C4-2B (cell line): ENCODE results near the gene C10orf67.
"Not testable (repeated sequence)": the region's sequence is repeated elsewhere in the genome, so short reads cannot be mapped to it uniquely, and the experiment has no call there.

Experiments used
- ZFX ChIP-seq: fragments of 450-650 bp; IDR thresholded peaks from 2 replicates; pipeline ENCODE4 v1.6.1; 2017
- TF ChIP-seq, protein P1 (sequence below): fragments of 450-650 bp; conservative IDR thresholded peaks from 2 replicates; pipeline ENCODE4 v1.5.1; 2017; ENCODE audit warnings: mild to moderate bottlenecking

- TF ChIP-seq, protein P1, sequence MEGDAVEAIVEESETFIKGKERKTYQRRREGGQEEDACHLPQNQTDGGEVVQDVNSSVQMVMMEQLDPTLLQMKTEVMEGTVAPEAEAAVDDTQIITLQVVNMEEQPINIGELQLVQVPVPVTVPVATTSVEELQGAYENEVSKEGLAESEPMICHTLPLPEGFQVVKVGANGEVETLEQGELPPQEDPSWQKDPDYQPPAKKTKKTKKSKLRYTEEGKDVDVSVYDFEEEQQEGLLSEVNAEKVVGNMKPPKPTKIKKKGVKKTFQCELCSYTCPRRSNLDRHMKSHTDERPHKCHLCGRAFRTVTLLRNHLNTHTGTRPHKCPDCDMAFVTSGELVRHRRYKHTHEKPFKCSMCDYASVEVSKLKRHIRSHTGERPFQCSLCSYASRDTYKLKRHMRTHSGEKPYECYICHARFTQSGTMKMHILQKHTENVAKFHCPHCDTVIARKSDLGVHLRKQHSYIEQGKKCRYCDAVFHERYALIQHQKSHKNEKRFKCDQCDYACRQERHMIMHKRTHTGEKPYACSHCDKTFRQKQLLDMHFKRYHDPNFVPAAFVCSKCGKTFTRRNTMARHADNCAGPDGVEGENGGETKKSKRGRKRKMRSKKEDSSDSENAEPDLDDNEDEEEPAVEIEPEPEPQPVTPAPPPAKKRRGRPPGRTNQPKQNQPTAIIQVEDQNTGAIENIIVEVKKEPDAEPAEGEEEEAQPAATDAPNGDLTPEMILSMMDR: not testable (repeated sequence)
- not testable (repeated sequence) for TF ChIP-seq ZFX
Observed at GRCh38 chr10:23241779-23242178, 102.8 kb downstream of the C10orf67 start.
